Cortex of kidney (tissue), 1 donor: ENCODE measurements around the gene SLC39A2.
"Not testable (repeated sequence)": the region's sequence is repeated elsewhere in the genome, so short reads cannot be mapped to it uniquely, and the experiment has no call there.

Experiments used
- DNase-seq: peaks from one replicate; lab custom pipeline; 2025; lab: John Stamatoyannopoulos, UW

The SLC39A2 gene

GRCh38 chr14:20997115-20997514 is 2.0 kb upstream of the SLC39A2 start:
- DNase-seq = no peak

- no peak for DNase-seq
Measured at GRCh38 chr14:20997564-20997963, 1.5 kb upstream of the SLC39A2 start.

- DNase-seq = no peak
Measured at GRCh38 chr14:20998139-20998538, 954 bp upstream of the SLC39A2 start.

- DNase-seq = no peak
Measured at GRCh38 chr14:20999591-20999990, 498 bp downstream of the SLC39A2 start.

- no peak for DNase-seq
Measured at GRCh38 chr14:21001218-21001617, 2.1 kb downstream of the SLC39A2 start.

- no peak for DNase-seq
Measured at GRCh38 chr14:21003788-21004346, 4.8 kb downstream of the SLC39A2 start.

GRCh38 chr14:21009721-21010120 is 10.6 kb downstream of the SLC39A2 start:
- not testable (repeated sequence) for DNase-seq

GRCh38 chr14:21011136-21011535 is 12.0 kb downstream of the SLC39A2 start:
- no peak for DNase-seq

- DNase-seq = no peak
Measured at GRCh38 chr14:21014761-21015190, 15.7 kb downstream of the SLC39A2 start.

- no peak for DNase-seq
Measured at GRCh38 chr14:21015312-21015711, 16.2 kb downstream of the SLC39A2 start.

GRCh38 chr14:21016413-21017190 is 17.5 kb downstream of the SLC39A2 start:
- DNase-seq = no peak

- DNase-seq = no peak
Measured at GRCh38 chr14:21017528-21018245, 18.6 kb downstream of the SLC39A2 start.

- no peak for DNase-seq
Measured at GRCh38 chr14:21018286-21018685, 19.2 kb downstream of the SLC39A2 start.

- DNase-seq = no peak
Measured at GRCh38 chr14:21018781-21019180, 19.7 kb downstream of the SLC39A2 start.

- DNase-seq = no peak
Measured at GRCh38 chr14:21019366-21019765, 20.3 kb downstream of the SLC39A2 start.

- no peak for DNase-seq
Measured at GRCh38 chr14:21020977-21021545, 22.0 kb downstream of the SLC39A2 start.

GRCh38 chr14:21022686-21023085 is 23.6 kb downstream of the SLC39A2 start:
- DNase-seq = no peak

- no peak for DNase-seq
Measured at GRCh38 chr14:21023174-21023573, 24.1 kb downstream of the SLC39A2 start.

GRCh38 chr14:21023817-21024584 is 24.9 kb downstream of the SLC39A2 start:
- DNase-seq = no peak

- DNase-seq = no peak
Measured at GRCh38 chr14:21024585-21025370, 25.7 kb downstream of the SLC39A2 start, which contains the start of gene NDRG2. NDRG2 (minus strand) TSS chr14:21025061; CDS start chr14:21023315, 1,746 bp downstream.
